ENCODE measurements around the gene ZP1.
"Not testable (repeated sequence)": the region's sequence is repeated elsewhere in the genome, so short reads cannot be mapped to it uniquely, and the experiment has no call there.

The ZP1 gene

DNA sequence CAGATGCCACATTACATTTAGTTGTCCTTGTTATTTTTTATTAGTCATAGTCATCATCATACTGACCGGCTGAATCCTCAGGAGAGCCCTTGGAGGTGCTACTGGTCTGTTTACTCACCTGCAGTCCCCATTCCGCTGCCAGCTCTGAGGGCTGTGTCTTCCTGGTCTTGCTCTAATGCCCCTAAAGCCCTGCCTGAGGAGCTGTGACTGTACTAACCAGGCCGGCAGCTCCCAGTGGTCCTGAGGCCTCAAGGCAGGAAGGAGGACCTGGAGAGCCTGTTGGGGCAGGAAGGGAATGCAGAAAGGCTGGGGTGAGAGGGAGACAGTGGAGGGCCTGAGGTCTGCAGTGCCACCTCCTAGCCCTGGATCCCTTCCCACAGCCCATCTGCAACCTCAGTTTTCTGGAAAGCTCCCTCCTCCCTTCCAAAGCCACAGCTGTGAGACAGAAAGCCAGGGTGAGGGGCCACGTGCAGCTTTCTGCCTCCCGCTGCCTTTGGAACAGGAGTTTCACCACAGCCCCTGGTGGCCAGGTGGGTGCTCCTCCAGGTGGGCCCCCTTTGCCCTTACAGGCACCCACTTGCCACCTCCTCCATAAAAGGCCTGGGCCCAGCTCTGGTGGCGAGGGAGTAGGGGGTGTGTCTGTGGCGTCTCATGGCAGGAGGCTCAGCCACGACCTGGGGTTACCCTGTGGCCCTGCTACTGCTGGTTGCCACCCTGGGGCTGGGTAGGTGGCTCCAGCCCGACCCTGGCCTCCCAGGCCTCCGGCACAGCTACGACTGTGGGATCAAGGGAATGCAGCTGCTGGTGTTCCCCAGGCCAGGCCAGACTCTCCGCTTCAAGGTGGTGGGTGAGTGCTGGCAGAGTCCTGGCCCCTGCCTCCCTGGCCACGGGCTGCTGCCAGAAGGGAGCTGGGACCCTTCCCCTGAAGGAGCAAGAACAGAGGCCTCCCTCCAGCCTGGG is at the start of gene ZP1:
Gene ZP1, plus strand, starts transcription at position 632 of the 960 bp plus-strand sequence. Its CDS starts 20 bp downstream, at position 652.
- no peak for DNase-seq (ENCODE audit: low spot score)

GRCh38 chr11:60818057-60818456 is 49.3 kb upstream of the ZP1 start:
- DNase-seq (ENCODE audit: low spot score), result no peak

GRCh38 chr11:60821827-60822599 is 45.3 kb upstream of the ZP1 start:
- no peak for DNase-seq (ENCODE audit: low spot score)

- DNase-seq (ENCODE audit: low spot score), result not testable (repeated sequence)
Measured at GRCh38 chr11:60823745-60824306, 43.5 kb upstream of the ZP1 start.

- no peak for DNase-seq (ENCODE audit: low spot score)
Measured at GRCh38 chr11:60825118-60825517, 42.2 kb upstream of the ZP1 start.

DNA sequence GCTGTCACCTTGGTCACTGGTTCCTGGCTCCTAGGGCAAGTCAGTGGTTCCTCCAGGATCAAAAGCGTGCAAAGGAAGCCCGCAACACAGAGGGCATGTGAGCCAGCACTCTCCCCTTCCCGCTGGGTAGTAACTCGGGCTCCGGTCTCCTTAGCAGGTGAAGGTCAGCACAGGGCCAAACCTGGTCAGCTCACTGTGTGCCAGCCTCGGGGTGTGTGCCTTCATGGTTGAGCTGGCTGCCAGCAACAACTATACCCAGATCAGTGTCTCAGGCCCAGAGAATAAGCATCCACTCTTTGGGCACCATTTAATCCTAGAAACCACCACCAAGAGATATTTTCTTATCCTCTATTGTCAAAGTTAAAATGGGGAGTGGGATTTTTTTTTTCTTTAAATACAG is 41.6 kb upstream of the ZP1 start:
- DNase-seq (ENCODE audit: low spot score), result no peak

- no peak for DNase-seq (ENCODE audit: low spot score)
Measured at GRCh38 chr11:60830478-60831142, 36.7 kb upstream of the ZP1 start.

DNA sequence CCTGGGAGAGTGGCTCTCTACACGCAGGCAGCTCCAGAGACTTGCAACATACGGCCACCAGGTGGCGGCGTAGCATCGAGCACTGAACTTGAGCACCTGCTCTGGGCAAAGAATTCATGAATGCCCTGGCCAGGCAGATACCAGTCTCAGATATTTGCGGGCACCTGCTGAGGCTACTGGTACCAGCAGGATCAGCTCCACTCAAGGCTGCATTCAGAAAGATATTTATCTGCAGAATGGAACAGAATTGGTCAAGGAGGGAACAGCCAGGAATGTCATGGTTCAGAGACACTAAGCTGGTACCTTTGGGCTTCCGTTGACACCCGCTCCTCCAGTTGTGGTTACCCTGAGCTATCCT is 36.2 kb upstream of the ZP1 start:
- peak; percentile 84 for DNase-seq (ENCODE audit: low spot score)

GRCh38 chr11:60831501-60832079 is 35.8 kb upstream of the ZP1 start:
- DNase-seq (ENCODE audit: low spot score), result peak; percentile 15

DNA sequence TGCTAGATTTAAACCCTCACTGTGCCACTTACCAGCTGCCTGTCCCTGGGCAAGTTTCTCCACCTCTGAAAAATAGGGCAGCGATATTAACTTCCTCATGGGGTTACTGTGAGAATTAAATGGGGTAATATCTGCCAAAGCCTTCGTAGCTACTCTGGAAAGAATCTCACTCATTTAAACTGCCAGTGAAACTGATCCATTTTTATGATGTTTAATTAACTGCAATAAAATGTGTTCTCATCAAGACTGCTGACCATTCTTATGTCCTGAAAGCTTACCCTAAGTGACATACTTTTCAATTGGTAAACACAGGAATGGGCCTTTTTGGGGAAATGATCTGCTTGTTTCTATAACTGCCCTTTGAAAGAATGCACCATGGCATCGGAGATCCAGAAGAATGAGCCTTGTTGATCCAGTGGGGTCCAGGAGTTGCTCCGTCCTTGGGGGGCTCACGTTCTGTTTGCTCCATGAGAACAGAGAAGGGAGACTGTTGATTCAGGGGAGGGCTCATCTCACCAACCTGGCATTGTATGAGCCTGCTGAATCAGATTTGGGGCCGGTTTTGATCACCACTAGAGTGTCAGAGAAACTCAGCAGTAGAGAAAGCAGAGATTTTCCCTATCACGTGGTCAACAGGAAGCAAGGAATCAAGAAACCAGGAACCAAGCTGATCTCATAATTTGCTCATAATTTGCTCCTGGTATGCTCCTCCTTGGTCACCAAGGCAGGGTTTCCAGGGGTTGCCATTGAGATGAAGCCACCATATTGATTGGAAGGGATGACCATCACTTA is 32.4 kb upstream of the ZP1 start:
- DNase-seq (ENCODE audit: low spot score), result no peak

DNA sequence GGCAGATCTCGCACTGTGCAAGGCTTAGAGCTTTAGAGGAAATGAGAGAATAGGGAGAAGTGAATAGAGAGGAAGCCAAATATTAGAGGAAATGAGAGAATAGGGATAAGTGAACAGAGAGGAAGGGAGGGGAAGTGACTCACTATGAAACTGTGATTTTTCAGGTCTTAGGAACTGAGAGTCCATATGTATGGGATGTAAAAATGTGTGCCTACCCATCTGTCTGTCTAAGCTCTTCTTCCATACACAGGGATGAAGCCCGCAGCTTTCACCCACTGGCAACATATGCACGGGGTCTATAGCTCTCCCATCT is 31.9 kb upstream of the ZP1 start:
- no peak for DNase-seq (ENCODE audit: low spot score)

DNA sequence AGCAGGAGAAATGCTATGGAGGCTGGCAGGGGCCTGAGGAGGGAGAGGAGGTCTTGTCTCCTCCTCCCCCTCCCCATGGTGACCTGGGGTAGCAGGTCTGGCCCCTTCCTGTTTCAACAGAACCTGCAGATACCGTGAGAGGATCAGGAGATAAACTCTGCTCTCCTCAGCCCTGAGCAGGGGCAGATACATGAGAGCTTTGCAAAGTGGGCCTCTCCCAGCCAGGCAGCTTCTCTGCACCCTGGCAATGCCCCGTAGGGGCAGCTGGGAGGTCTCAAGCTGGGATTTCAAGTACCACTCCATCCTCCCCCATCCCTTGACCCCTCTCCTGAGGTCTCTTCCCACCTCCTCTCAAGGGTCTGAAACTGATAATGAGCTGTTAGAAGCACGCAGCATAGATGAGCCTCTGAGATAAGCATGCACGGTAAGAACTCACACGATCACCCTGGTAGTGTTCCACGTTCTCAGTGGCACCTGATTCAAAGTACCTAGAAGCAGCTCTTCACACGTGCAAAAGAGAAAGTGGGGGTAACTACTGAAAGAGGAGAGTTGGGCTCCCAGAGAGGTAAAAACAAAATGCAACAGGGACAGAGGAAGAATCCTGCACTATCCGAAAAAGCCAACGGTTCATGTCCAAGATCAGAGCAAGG is 30.4 kb upstream of the ZP1 start:
- no peak for DNase-seq (ENCODE audit: low spot score)

- DNase-seq (ENCODE audit: low spot score), result no peak
Measured at GRCh38 chr11:60838132-60838531, 29.2 kb upstream of the ZP1 start.

GRCh38 chr11:60840470-60841430 is 26.6 kb upstream of the ZP1 start:
- DNase-seq (ENCODE audit: low spot score), result no peak

DNA sequence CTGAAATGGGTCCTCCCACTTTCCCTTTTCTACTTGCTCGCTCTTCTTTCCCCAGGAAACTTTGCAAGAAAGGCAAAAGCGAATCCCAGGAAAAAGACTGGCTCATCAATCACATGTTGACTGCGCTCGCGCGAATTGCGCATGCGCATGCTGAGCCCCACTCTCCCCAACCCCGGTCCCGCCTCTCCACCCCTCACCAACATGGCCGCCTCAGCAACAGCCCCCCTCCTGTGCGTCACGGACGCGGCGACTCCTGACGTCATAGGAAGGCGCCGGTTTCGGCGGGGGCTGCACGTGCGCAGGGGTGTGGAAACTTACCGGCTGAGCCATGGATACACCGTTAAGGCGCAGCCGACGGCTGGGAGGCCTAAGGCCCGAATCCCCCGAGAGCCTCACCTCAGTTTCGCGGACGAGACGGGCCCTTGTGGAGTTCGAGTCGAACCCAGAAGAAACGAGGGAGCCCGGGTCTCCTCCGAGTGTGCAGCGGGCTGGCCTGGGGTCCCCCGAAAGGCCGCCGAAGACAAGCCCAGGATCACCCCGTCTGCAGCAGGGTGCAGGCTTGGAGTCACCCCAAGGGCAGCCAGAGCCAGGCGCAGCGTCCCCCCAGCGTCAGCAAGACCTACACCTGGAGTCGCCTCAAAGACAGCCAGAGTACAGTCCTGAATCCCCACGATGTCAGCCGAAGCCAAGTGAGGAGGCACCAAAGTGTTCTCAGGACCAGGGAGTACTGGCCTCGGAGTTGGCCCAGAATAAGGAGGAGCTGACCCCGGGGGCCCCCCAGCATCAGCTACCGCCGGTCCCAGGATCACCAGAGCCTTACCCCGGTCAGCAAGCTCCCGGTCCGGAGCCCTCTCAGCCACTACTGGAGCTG is 25.3 kb upstream of the ZP1 start, which contains the start of gene CCDC86:
Gene CCDC86, plus strand, starts transcription at position 317 of the 871 bp plus-strand sequence. Its CDS starts 12 bp downstream, at position 329.
- DNase-seq (ENCODE audit: low spot score), result peak; percentile 92

GRCh38 chr11:60842668-60843600 is 24.4 kb upstream of the ZP1 start:
- no peak for DNase-seq (ENCODE audit: low spot score)

All from hematopoietic multipotent progenitor cell treated with erythropoietin and hydrocortisone succinate and interleukin-3 and kit ligand, for 17 days (in vitro differentiated cells).